NOMO-1 treated with dmso at 0.1 percent for 144 hours (cell line): ENCODE data around the gene AMOTL1.
"Not testable (repeated sequence)": the region's sequence is repeated elsewhere in the genome, so short reads cannot be mapped to it uniquely, and the experiment has no call there.

Source experiments
- DNase-seq: peaks from one replicate; lab custom pipeline; 2025; ENCODE audit not compliant: unreplicated experiment; lab: John Stamatoyannopoulos, UW

Gene AMOTL1

GRCh38 chr11:94792451-94792850 lies 24.3 kb downstream of the AMOTL1 start:
- DNase-seq = no peak

- DNase-seq = no peak
Observed at GRCh38 chr11:94793002-94793401, 24.8 kb downstream of the AMOTL1 start.

DNA sequence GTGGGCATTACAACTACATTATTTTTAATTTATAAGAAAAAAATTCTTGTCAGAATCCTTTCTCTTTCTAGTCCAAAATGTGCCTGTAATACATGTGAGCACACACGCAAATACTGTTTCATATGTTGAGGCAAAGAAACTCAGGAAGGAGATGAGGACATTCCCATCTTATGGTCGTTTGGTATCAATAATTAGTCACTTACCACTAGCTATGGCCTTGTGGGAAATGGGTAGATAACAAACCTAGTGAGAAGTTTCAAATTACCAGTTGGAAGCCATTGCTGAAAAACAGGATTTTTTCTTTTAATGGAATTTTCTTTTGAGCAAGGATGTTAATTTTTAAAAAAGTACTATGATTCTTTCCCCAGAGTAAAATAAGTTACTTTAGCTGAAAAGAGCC lies 25.7 kb downstream of the AMOTL1 start:
- DNase-seq = no peak

GRCh38 chr11:94794287-94795168 lies 26.4 kb downstream of the AMOTL1 start:
- no peak for DNase-seq

- no peak for DNase-seq
Observed at GRCh38 chr11:94795476-94796189, 27.5 kb downstream of the AMOTL1 start.

- DNase-seq = no peak
Observed at GRCh38 chr11:94796190-94796580, 28.0 kb downstream of the AMOTL1 start.

- no peak for DNase-seq
Observed at GRCh38 chr11:94796863-94797262, 28.7 kb downstream of the AMOTL1 start.

- DNase-seq = no peak
Observed at GRCh38 chr11:94799726-94800125, 31.6 kb downstream of the AMOTL1 start.

- DNase-seq = no peak
Observed at GRCh38 chr11:94800414-94800813, 32.3 kb downstream of the AMOTL1 start.

- DNase-seq = no peak
Observed at GRCh38 chr11:94801866-94802460, 33.8 kb downstream of the AMOTL1 start.

DNA sequence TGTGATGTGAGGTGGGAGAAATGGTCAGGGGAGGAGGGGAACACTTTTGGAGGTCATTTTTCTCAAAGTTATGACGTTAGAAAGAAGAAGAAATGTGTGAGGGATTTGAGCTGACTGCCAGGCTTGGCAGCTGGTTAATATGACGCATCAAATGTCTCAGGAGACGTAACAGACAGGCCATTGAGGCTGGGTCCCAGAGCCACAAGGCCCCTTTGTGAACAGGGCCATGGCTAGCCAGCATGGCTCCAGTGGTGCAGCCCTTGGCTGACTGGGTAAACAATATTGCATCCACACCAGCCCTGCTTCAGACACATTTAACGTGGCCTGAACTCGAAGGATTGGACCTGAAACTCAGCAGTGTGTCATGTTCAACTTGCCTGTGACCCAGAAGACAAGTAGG lies 34.3 kb downstream of the AMOTL1 start:
- no peak for DNase-seq

DNA sequence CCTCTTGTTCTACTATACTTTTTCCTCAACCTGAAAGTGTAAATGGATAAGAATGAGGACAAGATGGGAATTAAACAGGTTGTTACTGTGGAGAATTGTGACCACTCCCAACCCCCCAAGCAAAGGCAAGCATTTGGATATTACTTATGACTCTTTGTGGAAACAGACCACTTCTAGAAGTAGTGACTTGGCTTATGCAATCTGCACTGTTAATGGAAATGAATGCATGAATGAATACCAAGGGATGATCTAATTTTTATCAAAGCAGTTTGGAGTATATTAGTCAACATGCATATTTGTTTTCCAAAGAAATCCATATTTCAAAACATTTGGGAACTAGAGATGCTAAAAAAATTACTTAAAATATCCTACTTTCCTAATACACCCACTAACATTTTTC lies 35.3 kb downstream of the AMOTL1 start:
- DNase-seq = no peak

DNA sequence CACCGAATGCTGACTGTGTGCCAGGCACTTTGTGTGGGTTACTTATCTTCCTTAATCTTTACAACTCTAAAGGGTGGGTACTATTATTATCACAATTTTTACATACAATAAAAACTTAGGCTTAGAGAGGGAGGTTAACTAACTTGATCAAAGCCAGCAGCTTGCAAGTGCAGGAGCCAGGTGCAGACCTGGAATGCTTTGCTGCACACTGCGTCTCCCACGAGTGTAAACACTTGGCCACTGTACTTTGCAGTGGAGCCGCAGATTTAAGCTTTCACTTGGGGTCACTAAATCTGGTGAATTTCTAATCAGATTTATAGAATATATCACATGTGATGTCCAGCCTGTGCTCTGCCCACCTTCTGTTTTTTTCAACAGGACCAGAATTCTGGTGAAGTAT lies 36.7 kb downstream of the AMOTL1 start:
- no peak for DNase-seq

DNA sequence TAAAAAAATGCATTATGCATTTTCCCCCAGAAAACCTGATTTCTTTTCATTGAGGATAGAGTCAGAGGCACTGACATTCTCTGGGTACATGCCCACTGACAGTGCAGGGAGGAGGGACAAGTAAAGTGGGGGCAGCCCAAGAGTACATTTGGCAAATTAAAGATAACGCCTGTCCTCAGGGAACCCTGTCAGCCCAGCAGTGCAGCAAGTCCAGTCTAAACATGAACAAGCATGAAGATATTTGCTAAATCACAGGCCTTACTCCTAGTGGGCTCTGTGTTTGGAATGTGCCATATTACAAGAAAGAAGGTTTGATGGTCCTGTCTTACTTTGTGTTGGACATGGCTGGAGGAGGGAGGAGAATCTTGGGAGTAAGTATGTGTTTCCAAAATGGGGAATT lies 37.9 kb downstream of the AMOTL1 start:
- DNase-seq = no peak

DNA sequence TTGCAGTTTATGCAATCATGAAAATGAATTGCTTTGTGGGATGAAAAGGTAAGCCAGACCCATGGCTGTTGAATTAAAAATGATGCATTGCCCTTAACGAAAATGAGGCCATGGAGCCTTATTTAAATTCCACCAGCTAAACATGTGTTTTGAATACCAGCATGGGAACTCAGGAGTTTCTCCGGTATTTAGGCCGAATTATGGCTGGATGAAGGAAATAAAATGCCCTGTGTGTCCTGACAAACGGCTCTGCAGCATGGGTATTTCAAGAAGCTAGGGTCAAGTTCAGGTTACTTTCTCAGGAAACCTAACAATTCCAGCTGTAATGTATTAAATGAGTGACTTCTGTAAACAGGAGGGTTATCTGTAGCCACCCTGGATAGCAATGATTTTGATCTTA lies 38.3 kb downstream of the AMOTL1 start:
- DNase-seq = no peak

- no peak for DNase-seq
Observed at GRCh38 chr11:94809251-94809650, 41.1 kb downstream of the AMOTL1 start.

GRCh38 chr11:94812724-94813720 lies 44.9 kb downstream of the AMOTL1 start:
- not testable (repeated sequence) for DNase-seq

DNA sequence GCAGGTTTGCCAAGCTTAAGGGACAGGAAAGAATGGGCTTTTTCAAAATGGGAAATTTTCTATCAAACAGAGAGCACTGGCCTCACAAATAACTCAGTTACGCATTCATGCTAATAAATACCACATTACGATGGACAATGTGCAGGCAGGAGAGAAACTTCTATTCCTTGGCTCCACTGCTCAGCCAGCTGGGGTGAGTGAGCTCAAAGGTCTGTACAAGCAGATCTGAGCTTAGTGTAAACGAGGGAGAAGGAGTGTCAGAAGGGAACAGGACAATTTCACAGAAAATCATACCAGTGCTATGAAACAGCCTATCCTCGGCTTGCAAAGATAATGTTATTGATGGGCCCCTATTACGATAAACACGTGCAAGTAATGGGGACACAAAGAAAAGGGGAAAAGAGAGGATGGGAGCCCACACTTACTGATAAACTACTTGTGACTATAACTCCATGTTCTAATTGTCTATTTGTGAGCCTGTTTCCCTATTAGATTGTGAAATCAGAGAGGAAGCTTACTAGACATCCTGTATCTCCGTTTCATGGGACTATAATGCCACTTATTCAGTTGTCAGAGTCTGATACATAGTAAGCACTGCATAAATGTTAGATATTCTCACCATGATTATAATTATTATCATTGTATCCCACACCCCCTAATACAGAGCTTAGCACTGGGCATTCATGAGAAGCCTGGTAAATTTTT lies 46.3 kb downstream of the AMOTL1 start:
- no peak for DNase-seq

GRCh38 chr11:94815705-94816344 lies 47.7 kb downstream of the AMOTL1 start:
- DNase-seq = no peak

- DNase-seq = no peak
Observed at GRCh38 chr11:94820480-94820879, 52.3 kb downstream of the AMOTL1 start.
